GM18511 (cell line): Measurements from ENCODE around the gene BLNK.
A peak's percentile ranks its signal among the peaks of the same experiment; 100 is the strongest.
"Not testable (repeated sequence)": the region's sequence is repeated elsewhere in the genome, so short reads cannot be mapped to it uniquely, and the experiment has no call there.

ENCODE experiments used
- ATAC-seq: cut with Tn5 transposase; IDR thresholded peaks from one replicate; pipeline ENCODE4 v1.9.1; 2021; ENCODE audit warnings: mild to moderate bottlenecking, moderate library complexity; ENCODE audit not compliant: unreplicated experiment

Gene BLNK

DNA sequence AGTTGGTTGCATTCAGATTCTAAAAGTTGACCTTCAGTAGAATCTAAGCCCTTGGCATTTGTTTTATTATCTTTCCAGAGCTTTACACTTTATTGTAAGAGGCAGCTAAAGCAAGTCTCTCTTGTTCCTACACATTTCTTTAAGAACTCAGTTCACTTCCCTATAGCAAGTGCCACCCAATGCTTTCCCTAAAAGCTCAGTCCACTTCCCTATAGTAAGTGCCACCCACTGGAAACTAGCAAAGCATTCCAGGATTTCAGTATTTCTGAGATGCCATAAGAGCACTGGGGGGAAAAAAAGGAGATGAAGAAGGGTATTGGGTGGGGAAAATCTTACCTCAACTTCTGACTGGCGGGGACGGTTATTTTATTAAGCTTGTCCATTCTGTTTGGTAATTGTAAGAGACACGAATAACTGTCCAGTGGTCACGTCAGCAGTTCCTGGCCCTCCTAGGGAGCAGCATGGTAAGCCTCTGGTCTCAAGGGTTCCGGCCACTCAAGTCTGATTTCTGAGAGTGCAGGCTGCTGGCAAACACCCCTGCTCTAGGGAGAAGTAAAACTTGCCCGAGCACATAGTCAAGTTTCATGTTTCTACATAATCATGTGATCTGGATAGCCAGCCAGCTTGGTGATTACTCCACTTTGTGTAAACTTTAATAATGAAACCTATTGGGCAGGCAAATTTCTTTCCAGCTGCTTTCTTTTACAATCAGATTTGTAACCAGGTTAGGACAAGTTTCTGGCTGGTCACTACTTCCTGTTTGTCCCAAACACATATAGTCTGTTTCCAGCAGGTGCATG lies at the start of gene BLNK:
Gene BLNK (minus strand): TSS at position 554 of the 800 bp plus-strand sequence. CDS start 171 bp downstream, at position 383.
- peak; percentile 72 for ATAC-seq

DNA sequence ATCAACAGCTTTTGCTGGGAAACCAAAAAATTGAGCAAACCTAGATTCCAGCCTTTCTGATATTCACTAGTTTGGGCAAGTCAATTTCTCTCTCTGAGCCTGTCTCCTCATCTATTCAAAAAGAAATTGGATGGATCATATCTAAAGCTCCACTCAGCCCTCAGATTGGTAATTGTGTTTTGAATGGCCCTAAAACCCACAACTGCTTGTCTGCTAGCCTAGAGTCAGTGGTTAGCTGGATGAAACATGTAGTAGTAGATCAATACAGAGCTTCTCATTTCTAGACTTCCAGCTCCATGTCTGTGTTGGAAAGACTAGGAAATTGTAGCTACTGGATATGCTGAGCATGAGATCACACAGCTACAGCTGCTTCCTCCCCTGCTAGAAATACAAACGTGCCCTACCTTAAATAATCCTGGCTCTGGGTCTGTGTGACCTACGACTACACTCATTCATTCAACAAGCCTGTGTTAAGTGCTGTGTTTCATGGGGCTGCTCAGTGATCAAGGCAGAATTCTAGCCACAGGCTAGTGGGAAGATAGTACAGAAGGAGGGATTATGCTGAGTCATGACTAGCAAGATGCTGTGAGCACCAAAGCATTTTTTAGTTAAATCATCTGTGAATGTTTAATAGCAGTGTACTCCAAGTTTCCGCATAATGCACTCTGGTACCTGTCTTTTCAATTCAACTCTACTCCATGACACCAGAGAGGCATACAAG lies 48.5 kb upstream of the BLNK start:
- no peak for ATAC-seq

DNA sequence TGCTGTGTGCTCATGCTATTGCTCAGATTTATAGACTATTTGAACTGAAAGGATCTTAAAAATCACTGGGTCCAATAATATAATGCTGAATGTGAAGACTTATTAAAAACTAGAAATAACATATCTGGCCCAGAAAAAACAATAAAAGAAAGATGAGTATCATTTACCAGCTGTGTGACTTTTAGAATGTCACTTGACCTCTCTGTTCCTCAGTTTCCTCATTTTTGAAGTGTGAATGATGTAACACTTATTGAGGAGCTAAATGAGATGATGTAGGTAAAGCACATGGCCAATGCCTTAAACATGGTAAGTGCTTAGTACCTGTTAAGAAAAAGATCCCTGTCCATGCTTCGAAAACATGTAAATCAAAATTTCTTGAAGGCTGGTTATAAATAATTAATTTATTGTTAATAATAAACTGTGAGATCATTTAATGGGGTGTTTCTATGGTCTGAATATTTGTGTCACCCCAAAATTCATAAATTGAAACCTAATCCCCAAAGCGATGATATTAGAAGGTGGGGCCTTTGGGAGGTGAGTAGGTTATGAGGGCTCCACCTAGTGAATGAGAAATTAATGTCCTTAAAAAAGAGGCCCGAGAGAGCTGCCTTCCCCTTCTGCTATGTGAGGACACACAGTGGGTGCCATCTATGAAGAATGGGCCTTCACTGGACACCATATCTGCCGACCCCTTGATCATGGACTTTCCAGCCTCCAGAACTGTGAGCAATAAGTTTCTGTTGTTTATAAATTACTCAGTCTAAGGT lies 45.9 kb upstream of the BLNK start:
- ATAC-seq = no peak

DNA sequence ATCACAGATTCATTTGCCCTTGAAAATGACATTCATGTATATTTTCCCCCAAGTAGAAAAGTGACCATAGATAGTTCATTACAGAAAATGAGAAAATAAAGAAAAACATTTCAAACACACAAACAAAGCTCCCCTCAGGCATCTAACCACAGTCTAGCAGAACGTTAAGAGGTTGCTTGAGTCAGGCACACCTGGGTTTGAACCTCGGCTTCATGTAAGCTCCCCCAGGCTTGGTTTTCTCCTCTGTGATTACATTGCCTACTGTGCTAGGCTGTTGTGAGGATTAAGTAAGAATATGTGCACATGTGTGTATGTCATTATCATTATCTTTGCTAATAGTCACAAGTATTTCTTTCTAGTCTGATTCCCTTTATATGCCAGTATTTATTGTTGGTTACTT lies 42.0 kb upstream of the BLNK start:
- no peak for ATAC-seq

DNA sequence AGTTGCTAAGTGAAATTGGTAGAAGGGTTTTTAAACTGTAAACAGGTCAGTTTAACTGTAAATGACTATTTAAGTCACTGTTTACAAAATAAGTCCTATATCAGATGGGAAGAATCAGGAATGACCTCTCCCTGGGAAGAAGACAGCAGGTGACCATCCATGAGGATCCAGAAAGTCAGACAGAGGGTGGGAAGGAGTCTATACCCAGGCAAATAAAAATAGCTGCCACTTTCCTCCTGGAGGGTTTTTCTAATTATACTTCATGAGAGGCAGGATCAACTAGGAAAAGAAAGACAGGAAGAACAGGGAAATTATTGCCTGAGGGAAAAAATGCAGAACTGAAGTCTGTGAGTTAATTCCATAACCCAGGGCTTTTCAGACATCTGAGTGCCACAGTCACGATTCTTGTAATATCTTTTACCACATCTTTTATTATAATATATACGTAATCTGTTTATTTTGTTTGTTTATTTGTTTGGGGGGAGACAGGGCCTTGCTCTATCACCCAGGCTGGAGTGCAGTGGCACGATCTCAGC lies 39.9 kb upstream of the BLNK start:
- no peak for ATAC-seq

DNA sequence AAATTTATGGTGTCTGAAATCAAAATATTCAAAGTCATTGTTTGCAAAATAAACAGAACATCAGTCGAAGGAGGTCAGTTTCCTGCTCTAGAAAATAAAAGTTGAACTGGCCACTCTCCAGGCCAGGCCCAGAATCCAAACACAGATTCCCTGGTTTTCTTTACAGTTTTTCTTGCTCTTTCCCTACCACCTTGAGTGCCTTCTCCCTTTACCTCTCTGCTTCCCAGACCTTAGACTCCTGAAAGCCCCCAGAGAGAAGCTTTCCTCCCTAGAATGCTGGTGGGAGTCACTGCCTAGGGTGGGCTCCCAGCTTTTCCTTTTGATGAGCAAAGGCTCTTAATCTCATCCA lies 38.9 kb upstream of the BLNK start:
- ATAC-seq = no peak

DNA sequence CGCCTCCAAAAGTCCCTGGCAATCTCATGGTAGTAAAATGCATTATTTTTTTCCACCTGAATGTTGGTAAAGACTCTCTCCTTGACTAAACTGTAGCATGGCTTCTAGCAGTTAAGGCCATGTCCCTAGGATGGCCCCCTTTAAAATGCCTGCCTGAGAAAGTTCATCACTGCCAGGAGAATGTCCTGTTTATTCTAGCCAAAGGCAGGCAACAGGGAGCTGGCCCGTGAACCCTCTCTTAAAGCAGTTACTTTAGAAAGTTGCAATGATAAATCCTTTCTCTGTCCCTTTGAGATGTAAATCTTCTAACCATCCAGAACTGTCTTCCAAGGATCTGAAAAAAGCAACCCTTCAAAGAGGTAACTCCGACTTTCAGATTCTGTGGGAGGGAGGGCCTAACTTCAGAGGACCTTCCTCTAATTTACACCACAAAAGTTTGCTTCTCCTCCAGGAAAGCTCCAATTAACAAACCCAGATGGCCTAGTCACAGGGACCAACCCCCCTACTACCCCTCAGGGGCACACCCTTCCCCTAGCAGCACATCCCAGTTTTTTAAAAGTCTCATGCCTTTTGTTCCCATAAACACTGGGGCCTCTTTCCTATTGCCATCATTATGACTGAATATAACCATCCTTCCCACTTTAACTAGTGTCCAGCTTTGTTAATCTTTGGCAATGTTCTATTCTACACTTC lies 38.4 kb upstream of the BLNK start:
- ATAC-seq = no peak

DNA sequence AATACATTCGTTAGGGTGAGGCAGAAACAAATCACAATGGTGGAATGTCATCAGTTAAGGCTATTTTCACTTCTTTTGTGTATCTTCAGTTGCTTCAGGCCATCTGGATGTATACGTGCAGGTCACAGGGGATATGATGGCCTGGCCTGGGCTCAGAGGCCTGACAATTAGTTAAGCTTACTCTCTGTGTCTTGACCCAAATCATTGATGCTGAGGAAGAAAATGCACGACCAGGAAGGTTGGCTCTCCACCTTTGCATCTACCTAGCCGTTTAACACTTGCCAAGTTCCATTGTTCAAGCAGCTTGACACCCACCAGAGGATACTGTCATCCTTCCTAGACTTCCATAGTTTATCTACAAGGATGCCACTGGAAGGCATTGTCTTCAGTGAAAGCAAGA lies 37.5 kb upstream of the BLNK start:
- not testable (repeated sequence) for ATAC-seq

DNA sequence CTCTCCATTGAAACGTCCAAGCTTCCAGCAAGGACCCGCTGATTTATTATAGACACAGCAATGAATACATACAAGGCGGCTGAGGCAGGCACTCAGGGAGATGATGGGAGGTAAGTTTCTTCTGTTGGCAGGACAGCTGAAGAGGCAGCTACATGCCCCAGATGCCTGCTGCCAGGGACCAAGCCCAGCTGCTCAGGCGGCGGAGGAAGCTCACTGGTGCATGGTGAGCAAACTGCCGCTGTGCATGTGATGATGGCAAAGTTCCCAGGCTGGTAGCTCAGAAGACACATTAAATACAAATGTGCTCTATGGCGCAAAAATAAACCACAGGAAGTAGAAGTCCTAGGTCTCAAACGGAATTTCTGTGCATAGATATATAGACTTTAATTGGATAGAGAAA lies 35.1 kb upstream of the BLNK start:
- ATAC-seq = peak; percentile 59

DNA sequence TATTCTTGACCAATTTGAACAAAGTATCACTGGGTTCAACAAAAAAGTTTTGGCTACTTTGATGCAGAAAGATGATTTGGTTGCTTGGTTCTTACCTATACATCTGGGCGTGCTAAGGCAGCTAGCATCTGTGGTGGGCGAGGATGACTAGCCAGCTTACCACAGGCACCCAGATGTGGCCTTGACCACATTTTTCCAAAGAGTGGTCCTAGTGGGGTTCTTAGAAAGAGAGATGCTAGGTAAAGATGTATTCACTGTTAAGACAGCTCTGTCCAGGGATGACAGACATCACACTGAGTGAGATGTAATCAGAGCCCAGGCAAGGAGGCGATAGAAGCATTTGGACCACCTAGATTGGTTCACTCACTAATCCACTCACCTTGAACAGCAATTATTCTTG lies 33.6 kb upstream of the BLNK start:
- ATAC-seq = no peak

DNA sequence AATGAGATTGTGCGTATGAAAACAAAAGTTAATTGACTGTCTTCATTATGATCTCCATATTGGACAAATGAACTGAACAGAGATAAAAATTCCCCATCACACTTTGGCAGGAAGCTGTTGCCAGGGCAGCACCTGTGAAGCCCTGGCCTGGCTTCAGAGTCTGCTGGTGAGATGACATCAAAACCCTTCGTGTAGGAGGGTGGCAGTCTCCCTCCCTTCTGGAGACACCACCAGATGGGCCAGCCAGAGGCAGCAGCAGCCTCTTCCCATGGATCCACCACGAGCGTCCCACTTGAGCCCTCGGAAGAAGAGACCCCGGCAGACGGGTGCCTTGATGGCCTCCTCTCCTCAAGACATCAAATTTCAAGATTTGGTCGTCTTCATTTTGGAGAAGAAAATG lies 32.9 kb upstream of the BLNK start, which contains the start of gene DNTT:
Gene DNTT (plus strand): TSS at position 205 of the 400 bp plus-strand sequence. CDS start 64 bp downstream, at position 269.
- ATAC-seq = no peak

DNA sequence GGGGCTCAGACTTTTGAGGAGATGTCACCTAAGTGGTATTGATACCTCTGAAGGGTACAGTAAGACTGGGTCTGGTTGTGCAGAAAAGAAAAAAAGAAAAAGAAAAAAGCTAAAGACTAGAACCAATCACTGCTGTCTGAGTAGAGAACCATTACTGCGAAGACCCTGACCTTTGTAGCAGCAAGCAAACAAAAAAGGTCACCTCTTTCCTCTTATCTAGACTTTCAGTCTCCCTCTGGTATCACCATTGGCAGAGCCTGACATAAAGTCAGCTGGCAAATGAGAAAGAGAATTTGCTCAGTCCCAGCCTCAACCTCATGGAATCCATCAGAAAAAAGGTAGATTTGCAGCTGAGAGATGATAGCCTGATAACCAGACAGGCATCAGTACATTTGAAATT lies 30.2 kb upstream of the BLNK start:
- ATAC-seq = no peak

DNA sequence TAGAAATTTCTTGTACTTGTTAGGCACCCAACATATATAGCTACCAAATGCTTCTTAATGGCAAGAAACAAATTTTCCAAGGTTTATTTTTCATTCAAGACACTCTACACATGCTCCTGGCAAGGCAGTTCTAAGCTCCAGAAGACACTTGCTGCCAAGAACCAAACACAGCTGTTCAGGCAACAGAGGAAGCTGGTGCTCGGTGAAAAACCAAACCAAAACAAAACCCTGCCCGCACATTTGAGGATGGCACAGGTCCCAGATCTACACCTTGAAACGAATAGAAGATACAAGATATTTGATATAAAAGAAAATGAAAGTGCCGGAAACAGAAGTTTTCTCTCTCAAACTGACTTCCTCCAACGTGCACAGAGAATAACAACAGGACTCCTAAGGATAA lies 28.0 kb upstream of the BLNK start:
- no peak for ATAC-seq

DNA sequence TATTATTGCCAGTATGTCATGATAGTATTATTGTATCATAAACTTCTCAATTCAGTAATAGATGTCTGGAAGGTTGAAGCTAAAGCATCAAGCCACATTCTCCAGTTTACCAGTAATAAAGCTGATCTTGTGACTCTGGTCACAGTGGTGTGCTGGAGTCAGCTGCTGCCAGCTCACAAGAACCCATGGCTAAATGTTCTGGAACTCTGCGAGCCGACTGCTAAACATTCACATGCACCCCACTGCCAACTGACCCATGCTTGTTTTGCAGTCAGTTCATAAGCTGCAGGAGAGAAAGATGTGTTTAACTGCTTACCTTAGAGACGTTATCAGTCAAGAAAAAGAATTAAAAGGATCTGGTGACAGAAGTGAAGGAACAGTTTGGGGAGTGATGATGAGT lies 27.0 kb upstream of the BLNK start:
- no peak for ATAC-seq

DNA sequence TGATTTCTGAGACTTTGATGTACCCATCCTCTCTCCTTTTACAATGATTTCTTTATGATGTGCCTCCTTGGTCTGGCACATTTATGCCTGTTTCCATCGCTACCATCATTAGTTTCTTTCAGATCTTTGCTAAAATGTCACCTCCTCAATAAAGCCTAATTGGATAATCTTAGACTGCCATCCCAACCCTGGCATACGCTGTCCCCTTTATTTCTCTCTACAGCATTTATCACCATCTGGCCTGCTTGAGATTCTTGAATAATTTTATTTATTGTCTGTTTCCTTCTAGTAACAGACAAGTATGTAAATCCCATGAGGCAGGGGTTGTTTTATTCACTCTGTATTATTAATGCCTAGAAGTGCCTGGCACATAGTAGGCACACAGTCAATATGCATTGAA lies 26.1 kb upstream of the BLNK start:
- ATAC-seq = no peak

DNA sequence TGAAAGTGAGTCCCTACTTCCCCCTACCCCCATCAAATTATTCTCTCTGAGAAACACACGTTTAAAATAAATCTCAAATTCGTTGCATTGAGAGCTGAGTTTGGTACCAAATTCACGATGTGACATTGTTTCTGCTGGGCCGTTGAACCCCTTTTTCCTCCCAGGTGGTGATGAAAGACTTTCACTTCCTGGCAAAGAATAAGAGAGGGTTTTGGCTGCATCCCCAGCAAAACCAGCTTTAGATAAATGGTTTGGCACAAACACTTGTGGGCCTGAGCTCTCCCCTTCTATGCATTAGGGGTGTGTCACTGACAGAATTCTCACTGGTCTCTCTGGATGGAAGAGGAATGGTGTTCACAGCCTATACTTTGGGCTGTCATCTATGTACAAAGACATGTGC lies 24.1 kb upstream of the BLNK start:
- no peak for ATAC-seq

DNA sequence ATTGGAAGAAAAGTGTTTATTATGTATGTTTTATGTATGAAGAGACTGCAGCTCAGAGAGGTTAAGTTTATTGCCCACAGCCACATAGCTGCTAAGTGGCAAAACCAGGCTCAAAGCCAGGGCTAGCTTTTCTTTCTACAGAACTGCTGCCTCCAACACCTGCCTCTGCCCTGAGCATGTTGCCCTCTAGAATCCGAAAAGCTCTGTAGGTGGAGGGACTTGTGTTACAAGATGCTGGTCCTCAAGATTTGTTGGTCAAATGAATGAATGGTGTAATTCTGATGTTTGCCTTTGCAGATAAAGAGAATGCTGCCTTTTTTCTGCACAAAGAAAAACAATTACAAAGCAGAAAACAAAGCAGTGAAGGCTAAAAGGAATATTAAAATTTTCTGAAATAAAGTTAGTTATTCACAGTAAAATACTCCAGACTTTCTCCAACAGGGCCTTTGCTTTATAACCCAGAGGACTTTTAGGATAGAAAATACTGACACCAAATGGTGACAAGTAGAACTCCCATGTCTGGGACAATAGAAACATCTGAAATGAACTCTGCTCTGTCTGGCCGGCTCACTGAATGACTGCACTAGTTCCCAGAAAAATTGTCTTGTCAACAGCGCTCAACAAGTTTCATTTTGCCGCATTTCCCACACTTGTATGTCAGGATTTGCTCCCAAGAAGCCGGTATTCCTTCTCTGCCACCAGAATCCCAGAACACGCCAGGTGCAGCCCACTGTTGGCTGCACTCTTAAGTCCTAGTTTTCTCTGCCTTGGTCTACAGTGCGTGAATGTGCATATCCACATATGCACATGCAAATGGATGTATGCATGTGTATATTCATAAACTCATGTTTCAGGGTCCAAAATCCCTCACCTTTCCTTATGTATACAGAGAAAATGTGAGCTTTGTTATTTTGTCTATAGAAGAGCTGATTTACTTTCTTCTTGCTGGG lies 21.9 kb upstream of the BLNK start:
- ATAC-seq = peak; percentile 47

DNA sequence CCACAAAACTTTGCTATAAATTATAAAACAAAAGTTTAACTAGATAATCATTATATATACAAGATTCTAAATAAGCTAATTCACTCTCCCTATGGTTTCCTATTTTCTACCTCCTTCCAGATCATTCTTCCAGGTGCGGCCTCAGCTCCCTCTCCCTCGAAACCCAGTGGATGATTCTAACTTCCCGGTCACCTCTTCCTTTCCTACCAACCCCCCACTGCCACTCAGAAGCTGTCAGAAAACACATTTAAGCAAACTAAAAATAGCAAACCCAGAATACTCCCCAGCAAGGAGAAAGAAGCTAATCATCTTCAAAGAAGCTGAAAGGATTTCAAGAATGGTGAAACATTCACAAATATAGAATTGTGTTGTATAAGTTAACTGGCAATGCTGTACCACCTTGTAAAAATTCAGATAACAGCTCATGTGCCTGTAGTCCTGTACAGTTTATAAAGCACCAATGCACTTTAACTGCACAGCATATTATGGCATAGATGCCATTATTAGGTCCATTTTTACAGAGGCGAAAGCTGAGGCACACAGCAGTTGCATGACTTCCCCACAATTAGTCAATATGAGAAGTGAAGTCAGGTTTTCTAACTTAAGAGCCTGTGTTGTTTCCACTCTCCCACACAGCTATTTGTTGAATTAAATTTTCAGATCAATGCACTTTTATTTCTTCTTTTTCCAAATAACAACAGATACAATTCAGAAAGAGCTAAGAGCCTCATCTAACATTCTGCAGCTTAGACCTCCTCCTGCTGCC lies 19.2 kb upstream of the BLNK start:
- ATAC-seq = peak; percentile 43
